ENCODE results near the gene KCNN1.

Gene KCNN1

DNA sequence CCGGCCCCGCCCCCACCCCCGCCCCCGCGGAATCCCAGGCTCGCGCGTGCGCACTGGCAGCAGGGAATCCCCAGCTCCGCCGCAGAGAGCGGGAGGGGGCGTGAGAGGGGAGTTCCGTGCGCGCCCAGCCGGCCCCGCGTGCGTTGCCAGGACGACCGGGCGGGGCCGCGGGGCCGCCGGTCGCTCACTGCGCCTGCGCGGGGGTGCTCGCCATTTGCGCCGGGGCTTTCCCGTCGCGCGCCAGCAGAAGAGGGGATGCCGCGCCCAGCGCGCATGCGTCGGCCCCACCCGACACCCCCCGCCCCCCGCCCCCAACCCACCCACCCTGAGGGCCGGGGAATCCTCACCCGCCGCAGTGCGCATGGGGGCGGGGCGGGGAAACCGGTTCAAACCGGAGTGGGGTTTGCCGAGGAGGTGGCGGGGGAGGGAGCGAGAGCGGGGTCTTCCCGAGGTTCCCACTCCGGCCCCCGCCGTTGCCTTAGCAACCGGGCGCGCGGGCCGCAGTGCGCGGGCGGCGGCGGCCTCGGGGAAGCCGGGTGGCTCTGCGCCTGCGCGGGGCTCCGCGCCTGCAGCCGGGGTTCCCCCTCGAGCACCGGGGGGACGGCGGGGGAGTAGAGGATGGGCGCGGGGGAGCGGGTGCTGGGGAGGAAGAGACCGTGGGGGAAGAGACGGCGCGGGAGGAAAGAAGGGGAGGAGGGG, 18.9 kb upstream of the KCNN1 start:
- DNase-seq: peak; percentile 90

DNA sequence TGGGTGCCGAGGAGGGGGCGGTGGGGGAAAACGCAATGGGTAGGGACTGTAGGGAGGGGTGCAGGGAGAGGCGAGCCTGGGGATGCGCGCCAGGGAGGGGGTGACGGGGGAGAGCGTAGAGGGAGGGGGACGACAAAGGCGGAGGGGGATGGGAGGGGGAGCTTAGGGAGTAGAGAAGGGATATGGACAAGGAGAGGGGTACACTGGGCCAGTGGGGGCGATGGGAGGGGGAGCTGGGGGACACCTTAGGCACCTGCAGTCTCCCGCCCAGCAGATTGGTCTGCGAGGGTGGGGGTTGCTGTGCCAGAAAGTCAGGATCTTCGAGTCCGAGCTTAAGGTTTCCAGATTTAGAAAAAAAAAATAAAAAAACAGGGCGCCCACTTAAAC, 18.4 kb upstream of the KCNN1 start:
- no peak for DNase-seq

DNA sequence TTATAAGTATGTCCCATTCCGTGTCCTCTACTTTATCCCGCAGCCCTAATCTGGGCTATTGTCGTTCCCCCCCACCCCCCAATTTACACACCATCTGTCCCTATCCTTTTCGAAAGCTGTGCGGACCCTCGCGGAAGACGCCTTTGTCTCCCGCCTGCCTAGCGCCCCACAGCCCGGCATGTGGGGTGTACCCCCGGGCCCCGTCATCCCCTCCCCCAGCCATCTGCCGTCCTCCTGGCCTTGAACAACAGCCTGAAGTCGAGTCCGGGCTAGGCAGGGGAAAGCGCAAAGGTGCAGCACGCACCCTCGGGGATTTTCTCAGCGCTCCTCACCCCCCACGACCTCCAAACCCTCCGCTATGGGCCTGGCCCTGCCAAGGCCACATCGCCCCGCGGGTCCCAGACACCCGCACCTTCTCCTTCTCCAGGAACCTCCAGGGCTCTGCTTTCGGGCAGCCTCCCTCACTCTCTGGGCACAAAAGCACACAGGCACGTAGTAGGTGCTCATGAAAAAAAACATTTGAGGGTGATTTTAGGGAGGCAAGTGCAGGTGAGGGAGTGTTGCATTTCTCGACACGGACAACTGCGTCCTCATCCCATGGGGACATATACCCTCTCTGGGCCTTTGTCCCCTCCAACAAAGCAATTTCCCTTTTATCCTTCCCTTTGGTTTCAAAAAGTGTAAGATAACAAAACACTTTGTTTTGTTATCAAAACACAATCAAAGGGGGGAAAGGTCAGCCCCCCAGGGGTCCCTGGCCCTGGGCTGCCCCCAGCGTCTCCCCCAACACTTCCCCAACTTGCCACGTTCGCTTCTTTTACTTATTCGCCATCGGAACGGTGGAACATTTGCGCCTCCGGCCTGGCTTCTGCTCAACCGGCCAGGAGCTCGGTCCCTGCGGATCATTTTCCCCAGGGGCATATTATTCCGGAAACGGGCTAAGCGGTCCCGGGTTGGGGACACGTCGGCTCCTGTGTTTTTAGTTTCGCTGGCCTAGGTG, 17.7 kb upstream of the KCNN1 start:
- DNase-seq: no peak

DNA sequence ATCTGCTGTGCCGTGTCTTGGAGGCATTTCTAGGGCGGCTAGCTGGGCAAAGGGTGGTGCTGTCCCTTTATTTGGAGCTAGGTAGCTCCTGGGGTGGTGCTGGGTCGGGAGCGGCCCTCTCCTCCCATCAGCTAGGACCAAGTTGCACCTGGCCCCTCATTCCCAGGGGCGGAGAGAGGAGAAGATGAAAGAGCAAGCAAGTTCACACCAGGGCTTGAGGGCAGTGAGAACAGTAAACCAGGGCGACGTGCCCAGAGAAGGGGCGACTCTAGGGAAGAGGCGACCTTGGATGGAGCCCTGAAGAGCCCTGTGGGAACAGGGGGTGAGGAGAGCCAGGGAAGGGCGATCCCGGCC, 17.0 kb upstream of the KCNN1 start:
- no peak for DNase-seq

DNA sequence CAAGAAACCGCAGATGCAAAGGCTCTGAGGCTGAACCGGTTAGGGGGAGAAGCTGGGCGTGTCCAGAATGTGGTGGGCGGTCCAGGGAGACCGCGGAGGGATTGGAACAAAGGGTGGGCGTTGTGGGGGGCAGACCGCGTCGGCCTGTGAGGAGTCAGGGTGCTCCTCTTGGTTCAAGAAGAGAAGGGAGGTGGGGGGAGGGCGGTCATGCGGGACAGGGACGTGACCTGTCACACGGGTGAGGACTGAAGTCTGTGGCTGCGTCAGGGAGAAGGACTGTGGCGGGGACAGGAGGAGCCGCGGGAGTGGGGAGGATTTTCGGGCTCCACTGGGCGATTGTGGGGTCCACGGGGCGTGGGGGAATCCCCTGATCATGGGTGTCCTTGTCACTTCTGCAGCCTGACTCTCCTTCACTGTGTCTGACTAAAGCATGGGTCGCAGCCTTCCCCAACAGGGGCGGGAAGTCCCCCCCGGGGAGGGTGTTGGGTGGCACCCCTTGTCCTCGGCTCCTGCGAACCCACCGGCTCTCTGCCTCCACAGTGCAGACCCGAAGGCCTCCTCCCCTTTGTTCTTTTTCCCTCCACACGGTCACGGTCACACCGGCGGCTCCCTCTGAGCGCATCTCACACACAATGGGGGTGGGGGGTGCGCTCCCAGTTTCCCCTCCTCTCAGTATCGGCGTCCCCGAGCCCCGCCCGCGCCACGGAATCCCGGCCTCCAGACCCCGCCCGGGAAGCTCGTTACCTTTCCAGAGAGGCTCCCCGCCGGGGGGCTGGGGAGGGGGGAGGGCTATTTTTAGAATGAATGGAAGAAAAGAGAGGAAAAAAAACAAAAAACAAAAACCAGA, 16.4 kb upstream of the KCNN1 start:
- DNase-seq: no peak

DNA sequence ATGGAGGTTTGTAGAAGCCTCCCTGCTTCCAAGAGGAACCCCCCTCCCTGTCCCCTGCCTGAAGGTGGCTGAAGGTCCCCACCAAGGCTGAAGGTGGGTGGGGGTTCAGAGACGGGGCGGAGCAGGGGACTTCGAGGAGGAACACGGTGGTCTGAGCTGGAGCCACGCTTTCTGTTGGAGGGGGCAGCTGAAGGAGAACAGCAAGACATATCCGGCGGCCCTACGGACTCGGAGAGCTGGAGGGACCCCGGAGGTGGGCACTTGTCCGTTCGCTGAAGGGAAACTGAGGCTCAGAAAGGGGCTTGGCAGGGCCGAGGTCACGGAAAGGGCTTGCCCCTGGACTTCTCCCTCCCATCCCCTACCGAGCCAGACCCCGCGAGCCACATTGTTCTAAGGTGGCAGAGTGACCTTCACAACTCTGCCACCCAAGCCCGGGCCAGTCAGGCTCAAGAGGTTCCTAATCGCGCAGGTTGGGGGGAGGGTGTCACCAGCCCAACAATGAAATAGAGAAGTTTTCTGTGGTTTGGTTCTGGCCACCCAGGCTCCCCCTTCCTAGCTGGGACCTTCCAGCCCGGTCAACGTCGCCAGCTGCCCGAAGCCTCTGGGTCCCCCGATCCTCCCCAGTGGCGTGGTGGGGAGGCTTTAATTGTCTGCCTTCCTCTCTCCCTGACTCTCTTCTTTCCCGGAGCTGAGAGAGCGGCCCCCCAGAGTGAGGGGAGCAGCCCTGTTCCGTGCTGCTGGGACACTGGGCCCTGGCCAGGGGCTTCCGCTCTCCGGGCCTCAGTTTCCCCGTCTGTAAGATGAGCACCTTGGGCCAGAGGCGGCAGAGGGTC, 15.5 kb upstream of the KCNN1 start:
- no peak for DNase-seq

DNA sequence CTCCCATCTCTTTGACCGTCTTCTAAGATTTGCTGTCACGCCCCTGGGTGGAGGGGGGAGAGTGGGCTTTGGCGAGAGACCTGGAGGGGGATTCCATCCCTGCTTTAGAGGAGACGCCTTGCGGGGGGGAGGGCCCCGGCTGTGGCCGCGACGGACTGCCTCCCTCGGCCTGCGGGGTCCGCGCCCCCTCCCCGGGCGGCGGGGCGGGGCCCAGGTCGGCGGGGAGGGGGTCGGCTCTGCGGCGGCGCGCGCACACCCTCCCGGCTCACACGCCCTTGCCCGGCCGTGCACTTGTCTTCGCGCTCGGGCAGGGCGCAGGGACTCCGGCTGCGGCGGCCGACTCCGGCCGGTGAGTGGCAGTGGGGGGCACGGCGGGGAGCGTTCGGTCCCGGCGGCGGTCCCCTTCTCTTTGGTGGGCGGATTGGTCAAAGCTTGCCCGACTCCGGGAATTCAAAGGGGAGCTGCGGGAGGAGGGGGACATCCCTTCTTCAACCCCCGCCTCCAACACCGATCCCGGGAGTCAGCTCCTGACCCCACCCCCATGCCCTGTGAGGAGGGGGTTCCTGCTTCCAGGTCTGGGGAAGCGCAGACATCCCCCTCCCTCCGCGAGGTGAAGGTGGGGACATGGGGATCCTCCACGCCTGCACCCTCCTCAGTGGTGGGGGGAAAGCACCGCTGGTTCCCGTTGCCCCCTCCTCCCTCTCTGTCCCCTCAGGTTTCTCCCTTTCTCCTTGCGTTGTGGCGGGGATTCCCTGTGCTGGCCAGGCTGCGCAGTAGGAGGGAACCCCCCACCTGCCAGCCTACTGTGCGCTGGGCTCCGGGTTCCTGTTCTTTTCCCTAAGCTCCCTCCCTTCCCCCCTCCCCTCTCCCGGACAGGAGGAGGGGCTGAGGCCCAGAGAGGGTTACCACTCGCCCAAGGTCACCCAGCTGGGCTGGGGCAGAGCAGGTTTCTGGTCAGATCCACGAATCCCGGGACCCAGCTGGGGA, 14.6 kb upstream of the KCNN1 start:
- DNase-seq: no peak

DNA sequence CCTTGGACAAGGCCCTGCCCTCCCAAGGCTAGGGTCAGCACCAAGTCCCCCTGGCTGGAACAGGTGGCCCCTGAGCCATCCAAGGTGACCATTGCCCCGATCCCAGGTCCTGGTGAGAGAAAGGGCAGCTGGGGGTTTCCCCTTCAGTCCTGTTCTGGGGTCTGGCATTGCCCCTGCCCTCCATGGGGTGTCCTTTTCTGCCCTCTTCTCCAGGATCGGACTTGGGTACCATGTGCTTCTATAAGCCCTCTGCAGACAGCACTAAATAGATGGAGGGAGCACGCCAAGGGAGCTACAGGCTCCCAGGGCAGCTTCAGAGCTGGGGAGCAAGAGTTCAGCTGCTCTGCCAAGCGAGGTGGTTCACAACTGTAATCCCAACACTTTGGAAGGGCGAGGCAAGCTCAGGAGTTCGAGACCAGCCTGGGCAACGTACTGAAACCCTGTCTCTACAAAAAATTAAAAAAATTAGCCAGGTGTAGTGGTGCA, 13.5 kb upstream of the KCNN1 start:
- no peak for DNase-seq

DNA sequence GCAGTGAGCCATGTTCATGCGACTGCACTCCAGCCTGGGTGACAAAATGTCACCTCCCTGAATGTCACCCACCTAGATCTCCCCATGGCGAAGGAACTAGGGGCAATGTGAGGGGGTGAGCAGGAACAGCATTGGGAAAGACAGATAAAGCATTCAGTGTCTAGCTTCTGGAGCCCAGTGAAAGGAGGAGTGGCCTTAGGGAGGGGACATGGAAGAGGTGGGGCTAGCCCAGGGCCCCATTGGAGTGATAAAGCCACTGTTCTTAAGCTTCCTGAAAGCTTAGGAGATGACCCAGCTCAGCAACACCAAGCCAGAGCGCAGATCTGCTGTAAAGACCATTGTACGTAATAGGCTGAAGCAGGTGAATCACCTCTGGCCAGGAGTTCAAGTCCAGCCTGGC, 13.0 kb upstream of the KCNN1 start:
- no peak for DNase-seq

DNA sequence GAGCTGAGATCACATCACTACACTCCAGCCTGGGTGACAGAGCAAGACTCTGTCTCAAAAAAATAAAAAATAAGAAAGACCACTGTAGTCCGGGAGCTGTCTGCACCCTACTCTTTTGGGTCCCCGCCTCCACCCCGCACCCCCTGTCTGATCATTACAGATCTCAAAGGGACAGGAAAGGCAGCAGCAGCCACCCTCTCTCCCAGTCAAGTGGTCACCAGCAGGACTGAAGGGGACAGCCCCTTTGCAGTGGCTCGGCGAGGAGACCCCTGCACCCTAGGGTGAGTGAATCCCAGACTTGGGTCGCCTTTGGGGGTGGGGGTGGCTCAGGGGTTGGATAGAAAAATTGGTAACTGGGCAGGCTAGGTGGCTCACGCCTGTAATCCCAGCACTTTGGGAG, 12.5 kb upstream of the KCNN1 start:
- no peak for DNase-seq

DNA sequence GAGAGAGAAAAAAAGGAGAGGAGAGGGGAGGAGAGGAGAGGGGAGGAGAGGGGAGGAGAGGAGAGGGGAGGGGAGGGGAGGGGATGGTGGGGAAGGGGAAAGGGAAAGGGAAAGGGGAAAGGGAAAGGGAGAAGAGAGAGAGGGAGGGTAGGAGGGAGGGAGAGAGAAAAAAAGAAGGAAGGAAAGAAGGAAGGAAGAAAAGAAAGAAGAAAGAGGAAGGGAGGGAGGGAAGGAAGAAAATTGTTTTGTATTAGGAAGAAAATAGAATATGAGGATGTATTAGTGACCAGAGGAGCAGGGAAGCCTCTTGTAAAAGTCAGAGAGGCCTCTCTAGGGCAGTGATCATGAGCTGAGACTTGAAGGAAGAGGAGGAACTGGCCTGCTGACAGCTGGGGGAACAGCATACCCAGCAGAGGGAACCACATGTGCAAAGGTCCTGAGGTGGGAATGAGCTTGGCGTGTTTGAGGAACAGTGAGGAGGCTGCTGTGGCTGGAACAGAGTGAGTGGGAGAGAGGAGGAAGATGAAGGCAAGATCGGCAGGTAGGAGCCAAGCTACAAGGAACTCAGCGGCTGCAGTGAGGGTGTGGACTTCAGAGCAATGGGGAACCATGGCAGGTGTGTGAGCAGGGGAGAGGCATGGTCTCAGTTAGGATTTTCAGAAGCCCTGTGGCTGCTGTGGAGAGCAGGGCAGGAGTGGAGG, 9.6 kb upstream of the KCNN1 start:
- DNase-seq: no peak

DNA sequence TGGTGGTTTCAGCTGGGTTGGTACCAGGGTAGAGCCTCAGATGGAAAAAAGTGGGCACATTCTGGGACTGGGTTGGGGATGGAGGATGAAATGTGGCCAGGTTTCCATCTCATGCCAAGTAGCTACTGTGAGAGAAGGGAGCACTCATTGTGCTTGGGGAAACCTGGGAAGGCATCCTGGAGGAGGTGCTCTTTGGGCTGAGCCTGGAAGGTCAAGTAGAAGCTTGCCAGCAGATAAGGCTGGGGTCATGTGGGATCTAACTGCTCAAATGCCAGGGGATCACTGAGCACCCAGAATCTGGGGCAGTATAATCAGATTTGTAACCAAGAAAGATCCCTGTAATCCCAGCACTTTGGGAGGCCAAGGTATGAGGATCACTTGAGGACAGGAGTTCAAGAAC, 9.0 kb upstream of the KCNN1 start:
- no peak for DNase-seq

DNA sequence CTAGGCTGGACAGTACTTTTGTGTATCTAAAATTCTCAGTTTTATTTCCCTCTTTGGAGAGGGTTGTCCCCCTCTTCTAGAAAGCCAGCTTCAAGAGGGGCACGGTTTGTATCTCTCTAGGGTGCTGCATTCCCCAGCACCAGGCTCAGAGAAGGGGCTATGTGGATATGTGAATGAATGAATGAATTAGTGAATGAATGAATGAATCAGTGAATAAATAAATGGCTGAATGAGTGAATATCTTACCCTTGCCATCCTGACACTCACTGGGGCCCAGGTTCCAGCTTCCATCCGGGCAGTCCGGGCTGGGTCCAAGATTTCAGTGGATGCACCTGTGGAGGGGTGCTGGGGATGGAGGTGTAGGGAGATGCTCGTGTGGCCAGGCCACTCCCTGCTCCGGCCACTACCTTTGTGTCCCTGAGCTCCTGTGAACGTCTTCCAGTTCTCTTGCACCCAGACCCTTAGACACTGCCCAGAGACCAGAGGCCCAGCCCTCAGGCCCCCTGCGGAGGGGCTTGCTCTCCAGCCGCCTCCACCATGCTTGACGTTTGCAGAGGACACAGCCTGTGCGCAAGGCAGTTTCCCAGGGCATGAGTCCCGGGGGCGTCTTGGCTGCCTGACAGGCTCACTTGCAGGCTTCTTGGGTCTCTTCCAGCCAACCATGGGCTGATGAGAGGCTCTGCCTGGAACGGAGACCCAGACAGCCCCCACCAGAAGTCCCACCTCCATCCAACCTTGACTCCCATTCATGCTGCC, 2.8 kb upstream of the KCNN1 start:
- DNase-seq: no peak

DNA sequence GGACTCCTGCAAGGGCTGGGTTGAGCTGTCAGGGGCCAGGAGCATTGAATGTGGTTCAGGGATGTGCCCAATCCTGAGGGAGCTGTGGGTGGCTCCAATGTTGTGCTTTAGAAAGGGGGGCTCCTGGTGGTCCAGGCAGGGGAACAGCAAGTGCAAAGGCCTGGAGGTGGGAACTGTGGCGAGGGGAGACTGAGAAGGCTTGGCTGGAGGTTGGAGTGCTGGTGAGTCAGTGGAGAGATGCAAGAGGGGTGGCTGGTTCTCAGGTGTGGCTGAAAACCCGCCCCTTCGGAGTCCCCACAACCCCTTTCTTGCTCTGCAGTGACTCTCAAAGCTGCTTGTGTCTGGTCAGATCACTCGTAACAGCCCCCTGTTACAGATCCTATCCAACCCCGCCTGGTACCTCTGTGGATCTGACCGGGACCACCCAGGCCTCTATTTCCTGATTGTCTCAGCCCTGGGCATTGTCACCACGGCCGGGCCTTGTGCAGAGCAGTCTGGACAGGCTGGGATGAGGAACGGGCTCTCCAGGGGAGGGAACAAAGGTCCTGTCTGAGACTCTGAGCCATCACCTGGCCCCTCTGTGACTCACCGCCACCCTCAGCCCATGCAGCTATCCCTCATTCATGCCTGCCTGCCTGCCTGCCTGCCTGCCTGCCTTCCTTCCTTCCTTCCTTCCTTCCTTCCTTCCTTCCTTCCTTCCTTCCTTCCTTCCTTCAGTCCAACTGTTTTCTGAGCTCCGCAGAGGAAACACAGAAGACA, 1.4 kb upstream of the KCNN1 start:
- DNase-seq: no peak

DNA sequence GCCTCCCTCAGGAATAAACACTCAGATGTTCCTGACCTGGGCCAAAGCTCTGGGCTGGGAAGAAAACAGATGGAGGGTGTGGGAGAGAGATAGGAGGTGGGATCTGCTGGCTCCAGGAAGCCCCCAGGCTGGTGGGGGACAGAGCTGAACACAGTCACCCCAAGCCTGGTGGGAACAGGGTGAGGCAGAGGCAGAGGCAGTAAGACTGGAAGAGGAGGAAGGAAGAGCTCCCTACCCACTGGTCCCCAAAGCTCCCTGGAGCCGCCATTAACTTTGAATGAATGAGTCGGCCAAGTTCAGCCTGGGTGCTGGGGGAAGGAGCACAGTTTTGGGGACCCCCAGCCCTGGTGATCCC, 801 bp upstream of the KCNN1 start:
- DNase-seq: no peak

DNA sequence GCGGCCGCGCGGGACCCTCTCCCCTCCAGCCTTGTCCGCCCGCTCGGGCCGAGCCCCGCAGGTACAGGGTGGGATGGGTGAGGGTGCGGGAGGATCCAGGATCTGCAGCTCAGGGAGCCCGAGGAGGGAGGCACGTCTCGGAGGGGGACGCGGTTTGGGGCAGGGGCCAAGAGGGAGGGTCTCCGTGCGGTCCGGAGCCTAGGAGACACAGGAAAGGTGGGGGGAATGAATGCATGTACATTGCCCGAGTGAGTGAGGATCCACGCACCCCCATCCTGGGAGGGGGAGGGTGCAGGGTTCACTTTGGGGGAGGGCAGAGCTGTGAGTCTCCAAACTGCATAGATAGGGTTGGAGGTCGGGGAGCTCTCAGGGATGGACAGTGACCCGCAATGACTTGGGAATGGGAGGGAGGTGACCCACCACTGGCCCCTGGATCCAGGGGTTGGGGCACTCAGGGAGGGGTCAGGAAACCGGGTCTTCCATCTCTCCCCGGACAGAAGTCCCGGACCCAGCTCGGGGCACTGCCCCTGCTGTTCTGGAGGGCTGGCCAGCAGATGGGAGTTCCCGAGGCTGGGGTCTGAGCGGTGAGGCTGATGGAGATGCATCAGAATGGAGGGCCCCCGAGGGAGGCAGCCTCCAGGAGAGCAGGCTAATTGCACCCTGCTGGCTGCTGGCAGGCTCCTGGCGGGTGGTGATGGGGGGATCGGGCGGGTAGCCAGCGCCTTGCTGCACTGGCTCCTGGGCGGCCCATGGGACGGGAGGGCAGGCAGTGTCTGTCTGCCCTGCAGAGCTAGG, 547 bp downstream of the KCNN1 start:
- DNase-seq: no peak

DNA sequence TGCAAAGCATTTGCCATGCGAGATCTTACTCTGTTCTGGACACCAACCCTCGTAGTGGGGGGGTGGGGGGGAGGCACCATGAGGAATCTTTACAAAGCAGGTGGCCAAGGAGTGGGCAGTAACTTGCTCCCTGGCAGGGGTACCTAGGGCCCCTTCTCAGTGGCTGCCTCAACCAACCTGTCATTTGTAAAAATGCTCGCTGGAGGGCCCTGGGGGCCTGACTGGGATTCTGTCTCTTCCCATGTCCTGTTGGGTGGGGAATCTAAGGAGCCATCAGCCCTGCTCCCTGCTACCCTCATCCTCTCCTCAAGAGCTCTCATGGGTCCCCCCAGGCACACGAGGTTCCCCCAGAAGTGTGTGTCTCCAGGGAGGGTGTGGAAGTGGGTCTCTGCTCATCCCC, 1.5 kb downstream of the KCNN1 start:
- DNase-seq: no peak

Measured in fibroblast of skin of back (primary cell).